Chondrocyte (in vitro differentiated cells): ENCODE measurements around the gene CYP4F8. TPM values are rescaled to one million over a fixed set of nuclear protein-coding genes. Genes with fewer than 3 reads are reported as not detected.

ENCODE experiments used
- DNase-seq: peaks from one replicate; pipeline ENCODE4 v3.0.0; 2021; ENCODE audit warnings: mixed read lengths, low spot score
- H3K27ac Mint-ChIP-seq: one replicate; pipeline ENCODE4 v1.8.0; 2021; ENCODE audit warnings: mild to moderate bottlenecking, moderate library complexity, mixed read lengths; ENCODE audit not compliant: unreplicated experiment
- H3K27me3 Mint-ChIP-seq: 2 replicates; pipeline ENCODE4 v1.8.0; 2021; ENCODE audit warnings: low read depth, mixed read lengths
- H3K36me3 Mint-ChIP-seq: 2 replicates; pipeline ENCODE4 v1.8.0; 2021; ENCODE audit warnings: low read depth, mixed read lengths
- H3K4me1 Mint-ChIP-seq: 2 replicates; pipeline ENCODE4 v1.8.0; 2021; ENCODE audit warnings: low read depth, mild to moderate bottlenecking, mixed read lengths
- H3K4me3 Mint-ChIP-seq: one replicate; pipeline ENCODE4 v1.8.0; 2021; ENCODE audit warnings: mild to moderate bottlenecking, moderate library complexity, mixed read lengths; ENCODE audit not compliant: unreplicated experiment
- H3K9me3 Mint-ChIP-seq: 2 replicates; pipeline ENCODE4 v1.8.0; 2021; ENCODE audit warnings: low read depth, mixed read lengths
- total RNA-seq: library from RNA; stranded (reverse); gene quantifications from 3 replicates; pipeline ENCODE4 v1.2.1, GENCODE V29; 2021
- TF ChIP-seq, protein P1 (sequence below): fragments of 200-600 bp; sonication (generic); IDR thresholded peaks from 2 replicates; pipeline ENCODE4 v1.5.0; 2021; ENCODE audit warnings: antibody characterized with exemption, mild to moderate bottlenecking, moderate library complexity

Gene CYP4F8
- total RNA-seq, 1 donor from 2014 or later = not detected

DNA sequence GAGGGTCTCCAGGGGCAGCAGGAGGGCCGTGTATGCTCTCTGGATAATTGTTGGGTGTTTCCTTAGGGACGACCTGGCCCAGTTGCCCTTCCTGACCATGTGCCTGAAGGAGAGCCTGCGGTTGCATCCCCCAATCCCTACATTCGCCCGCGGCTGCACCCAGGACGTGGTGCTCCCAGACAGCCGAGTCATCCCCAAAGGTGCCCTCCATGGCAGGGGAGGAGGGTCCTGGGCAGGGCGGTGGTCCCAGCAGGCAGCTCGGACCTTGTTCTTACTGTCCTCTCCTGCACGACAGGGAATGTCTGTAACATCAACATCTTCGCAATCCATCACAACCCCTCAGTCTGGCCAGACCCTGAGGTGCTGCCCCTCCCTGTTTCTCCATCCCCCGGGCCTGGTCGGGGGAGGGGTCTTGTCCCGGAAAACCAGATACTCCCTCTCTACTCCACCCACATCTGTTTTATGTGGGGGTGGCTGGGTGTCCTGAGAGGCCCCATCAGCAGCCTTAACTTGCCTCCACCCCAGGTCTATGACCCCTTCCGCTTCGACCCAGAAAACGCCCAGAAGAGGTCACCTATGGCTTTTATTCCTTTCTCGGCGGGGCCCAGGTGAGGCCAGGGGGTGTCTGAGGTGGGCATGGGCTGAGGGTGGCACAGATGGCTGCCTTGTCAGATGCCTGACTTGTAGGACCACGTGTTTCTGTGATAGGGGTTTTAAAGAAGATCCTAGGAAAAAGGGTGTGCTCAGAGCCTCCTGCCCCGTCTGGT is 13.4 kb downstream of the CYP4F8 start:
- H3K4me3 Mint-ChIP-seq = no peak overlapping the region
- peaks cover 4% of the 10 kb centered on the region for H3K9me3 Mint-ChIP-seq
- H3K27me3 Mint-ChIP-seq = peaks cover 3% of the 10 kb centered on the region
- no peaks in the 10 kb centered on the region for H3K36me3 Mint-ChIP-seq
- DNase-seq = no peak
- TF ChIP-seq, protein P1, sequence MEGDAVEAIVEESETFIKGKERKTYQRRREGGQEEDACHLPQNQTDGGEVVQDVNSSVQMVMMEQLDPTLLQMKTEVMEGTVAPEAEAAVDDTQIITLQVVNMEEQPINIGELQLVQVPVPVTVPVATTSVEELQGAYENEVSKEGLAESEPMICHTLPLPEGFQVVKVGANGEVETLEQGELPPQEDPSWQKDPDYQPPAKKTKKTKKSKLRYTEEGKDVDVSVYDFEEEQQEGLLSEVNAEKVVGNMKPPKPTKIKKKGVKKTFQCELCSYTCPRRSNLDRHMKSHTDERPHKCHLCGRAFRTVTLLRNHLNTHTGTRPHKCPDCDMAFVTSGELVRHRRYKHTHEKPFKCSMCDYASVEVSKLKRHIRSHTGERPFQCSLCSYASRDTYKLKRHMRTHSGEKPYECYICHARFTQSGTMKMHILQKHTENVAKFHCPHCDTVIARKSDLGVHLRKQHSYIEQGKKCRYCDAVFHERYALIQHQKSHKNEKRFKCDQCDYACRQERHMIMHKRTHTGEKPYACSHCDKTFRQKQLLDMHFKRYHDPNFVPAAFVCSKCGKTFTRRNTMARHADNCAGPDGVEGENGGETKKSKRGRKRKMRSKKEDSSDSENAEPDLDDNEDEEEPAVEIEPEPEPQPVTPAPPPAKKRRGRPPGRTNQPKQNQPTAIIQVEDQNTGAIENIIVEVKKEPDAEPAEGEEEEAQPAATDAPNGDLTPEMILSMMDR = no peak
- H3K4me1 Mint-ChIP-seq = no peaks in the 10 kb centered on the region
- no peak overlapping the region for H3K27ac Mint-ChIP-seq

DNA sequence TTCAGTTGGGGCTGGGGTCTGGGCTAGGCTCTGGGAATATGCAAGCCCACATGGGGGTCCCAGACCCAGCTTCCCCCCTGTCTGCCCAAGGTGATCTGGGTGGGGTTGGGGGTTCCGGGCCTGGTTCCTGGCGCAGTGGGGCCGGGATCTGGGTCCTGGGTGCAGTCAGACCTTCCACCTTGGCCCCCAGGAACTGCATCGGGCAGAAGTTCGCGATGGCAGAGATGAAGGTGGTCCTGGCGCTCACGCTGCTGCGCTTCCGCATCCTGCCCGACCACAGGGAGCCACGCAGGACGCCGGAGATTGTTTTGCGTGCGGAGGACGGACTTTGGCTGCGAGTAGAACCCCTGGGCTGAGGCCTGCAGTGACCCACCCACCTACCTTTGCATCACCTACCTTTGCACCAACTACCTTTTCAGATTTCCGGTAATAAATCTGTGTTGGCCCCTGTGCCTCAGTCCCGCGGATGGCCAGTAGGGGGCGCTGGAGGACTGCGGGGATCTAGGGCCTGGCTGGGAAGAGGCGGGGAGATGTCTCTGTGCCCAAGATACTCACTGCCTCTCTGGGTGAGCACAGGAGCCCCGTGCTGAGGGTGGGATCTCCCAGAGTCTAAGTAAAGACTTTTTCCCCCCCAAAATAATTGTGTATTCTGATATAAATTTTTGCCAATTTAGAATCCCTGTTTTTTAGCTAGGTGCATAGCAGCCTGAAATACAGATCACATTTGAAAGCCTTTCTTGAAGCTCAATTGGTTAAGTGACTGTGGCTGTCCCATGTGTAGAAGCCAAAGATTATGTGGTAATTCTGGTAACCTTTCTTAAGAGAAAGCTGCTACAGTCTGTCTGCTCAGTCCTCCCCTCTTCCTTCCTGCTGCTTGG is 14.2 kb downstream of the CYP4F8 start:
- H3K9me3 Mint-ChIP-seq = peaks cover 9% of the 10 kb centered on the region
- H3K4me1 Mint-ChIP-seq = no peaks in the 10 kb centered on the region
- no peak for DNase-seq
- no peak overlapping the region for H3K4me3 Mint-ChIP-seq
- TF ChIP-seq, protein P1 = peak; percentile 84
- no peaks in the 10 kb centered on the region for H3K36me3 Mint-ChIP-seq
- no peak overlapping the region for H3K27ac Mint-ChIP-seq
- H3K27me3 Mint-ChIP-seq = peaks cover 3% of the 10 kb centered on the region

DNA sequence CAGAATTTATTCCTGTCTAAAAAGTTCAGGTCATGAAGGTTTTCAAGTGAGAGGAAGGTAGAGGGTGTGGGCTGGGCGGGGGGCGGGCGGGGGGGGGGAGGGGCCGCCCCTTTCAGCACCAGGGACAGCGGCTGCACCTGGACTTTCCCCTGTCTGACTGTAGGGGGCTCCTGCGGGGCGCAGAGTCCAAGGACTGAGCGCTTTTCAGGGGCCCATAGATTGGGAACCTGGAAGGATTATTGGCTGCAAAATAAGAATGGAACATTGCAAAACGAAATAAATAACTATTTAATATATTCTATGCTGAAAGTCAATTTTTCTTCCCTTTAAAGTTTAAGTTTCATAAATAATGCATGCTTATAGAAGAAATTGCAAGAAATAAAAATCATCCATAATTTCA is 16.8 kb downstream of the CYP4F8 start:
- Mint-ChIP-seq H3K27ac (no peak overlapping the region), H3K9me3 (peaks cover 19% of the 10 kb centered on the region), H3K36me3 (no peaks in the 10 kb centered on the region), H3K4me1 (no peaks in the 10 kb centered on the region), H3K27me3 (peaks cover 3% of the 10 kb centered on the region), H3K4me3 (no peak overlapping the region)
- TF ChIP-seq, protein P1 = peak; percentile 57
- DNase-seq = no peak

DNA sequence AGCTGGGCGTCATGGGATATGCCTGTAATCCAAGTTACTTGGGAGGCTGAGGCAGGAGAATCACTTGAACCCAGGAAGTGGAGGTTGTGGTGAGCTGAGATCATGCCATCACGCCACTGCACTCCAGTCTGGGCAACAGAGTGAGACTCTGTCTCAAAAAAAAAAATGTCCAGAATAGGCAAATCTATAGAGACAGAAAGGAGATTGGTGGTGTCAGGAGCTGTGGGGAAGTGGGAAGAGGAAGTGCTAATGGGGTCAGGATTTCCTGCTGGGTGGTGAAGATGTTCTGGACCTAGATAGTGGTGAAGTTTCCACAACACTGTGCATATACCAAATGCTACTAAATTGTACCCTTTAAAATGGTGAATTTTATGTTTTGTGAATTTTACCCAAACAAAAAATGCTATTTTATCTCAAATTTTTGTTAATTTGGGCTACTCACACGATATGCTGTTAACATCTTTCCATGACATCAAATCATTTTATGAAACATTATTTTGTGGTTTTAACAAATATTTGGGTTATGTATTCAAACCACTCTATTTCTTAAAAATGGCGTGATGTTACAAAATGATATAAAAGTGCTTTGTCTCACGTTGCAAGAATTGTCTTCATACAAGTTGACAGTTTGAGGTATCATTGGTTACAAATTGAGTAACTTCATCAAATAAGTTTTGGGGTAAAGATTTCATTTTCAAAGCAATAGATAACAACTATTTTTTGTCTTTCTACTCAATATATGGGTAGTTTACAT is 18.2 kb downstream of the CYP4F8 start:
- Mint-ChIP-seq H3K27me3 (peaks cover 3% of the 10 kb centered on the region), H3K4me1 (no peaks in the 10 kb centered on the region), H3K9me3 (peaks cover 19% of the 10 kb centered on the region), H3K27ac (no peak overlapping the region), H3K4me3 (no peak overlapping the region), H3K36me3 (no peaks in the 10 kb centered on the region)
- TF ChIP-seq, protein P1 = no peak
- DNase-seq = no peak

DNA sequence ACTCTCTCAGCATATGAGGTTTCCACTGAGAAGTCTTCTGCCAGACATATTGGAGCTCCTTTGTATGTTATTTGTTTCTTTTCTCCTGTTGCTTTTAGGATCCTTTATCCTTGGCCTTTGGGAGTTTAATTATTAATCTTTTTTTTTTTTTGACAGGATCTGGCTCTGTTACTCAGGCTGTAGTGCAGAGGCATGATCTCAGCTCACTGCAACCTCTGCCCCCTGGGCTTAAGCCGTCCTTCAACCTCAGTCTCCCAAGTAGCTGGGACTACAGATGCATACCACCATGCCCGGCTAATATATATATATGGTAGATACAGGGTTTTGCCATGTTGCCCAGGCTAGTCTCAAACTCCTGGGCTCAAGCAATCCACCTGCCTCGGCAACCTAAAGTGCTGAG is 19.1 kb downstream of the CYP4F8 start:
- DNase-seq = no peak
- TF ChIP-seq, protein P1 = no peak
- H3K27ac Mint-ChIP-seq = no peak overlapping the region
- peaks cover 3% of the 10 kb centered on the region for H3K27me3 Mint-ChIP-seq
- no peaks in the 10 kb centered on the region for H3K36me3 Mint-ChIP-seq
- H3K4me3 Mint-ChIP-seq = no peak overlapping the region
- H3K9me3 Mint-ChIP-seq = peaks cover 19% of the 10 kb centered on the region
- no peaks in the 10 kb centered on the region for H3K4me1 Mint-ChIP-seq
